ENCODE results near the gene CLRN1.

Gene CLRN1

DNA sequence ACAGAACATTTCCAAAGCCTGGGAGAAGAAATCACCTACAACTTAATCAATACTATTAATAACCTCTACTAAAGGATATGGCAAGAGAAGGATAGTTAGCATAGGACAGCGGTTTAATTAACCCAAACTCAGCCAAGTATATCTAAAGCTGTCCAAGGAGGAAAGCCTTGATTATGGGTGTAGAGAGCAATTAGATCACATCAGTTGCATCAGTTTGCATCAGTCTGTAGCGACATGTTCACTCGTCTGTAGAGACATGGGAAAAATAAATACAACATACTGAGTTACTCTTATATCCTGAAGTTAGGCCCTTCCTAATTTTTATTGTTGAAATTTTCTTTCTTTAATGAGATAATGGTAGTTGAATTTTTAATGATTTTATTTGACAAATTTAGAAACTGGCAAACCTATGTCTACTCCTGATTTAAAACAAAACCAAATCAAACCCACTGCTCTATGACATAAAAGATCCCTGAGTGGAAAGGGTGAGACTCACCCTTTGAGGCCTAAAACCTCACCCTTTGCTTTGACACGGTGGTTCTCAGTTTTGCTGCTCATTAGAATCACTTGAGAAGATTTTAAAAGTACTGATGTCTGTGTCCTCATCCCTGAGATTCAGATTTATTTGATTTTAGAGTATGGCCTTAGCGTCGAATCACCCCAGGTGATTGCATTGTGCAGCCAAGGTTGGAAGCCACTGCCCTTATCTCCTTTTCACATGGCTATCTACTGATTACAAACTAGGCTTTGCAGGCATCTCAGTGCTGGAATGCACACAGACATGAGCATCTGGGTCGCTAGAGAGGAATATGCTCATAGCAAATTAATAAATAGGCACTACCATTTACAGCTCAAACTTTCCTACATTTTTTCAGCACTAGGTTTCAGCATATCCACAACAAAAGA, 2.8 kb upstream of the CLRN1 start:
- DNase-seq: no peak

DNA sequence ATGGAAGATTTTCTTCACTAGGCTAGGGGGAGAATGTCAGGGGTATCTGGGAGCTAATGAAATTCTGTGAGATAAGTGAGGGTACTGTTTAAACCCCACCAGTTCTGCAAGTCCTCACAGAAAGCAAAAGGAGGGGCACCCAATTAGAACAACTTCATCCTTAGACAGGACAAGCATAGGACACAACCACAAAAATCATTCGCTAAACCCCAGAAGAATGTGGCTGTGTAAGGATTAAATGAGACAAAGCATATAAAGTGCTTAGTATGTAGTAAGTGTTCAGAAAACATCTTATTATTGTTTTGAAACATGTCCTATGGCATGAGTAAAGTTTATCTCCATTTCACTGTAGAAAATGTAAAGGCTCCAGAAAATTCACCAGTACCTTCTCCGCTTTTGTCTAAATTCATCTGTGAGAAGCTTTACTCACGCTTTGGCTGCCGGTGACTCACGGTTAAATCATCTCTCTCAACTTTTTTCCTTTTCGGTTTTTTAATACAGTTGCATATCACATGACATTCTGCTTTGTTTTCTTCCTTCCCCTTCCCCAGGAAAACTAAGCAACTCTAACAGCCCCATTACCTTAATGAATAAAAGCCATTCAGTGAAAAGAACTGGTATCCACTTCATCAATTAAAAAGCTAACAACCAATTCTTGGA, 1.7 kb downstream of the CLRN1 start:
- DNase-seq: no peak

DNA sequence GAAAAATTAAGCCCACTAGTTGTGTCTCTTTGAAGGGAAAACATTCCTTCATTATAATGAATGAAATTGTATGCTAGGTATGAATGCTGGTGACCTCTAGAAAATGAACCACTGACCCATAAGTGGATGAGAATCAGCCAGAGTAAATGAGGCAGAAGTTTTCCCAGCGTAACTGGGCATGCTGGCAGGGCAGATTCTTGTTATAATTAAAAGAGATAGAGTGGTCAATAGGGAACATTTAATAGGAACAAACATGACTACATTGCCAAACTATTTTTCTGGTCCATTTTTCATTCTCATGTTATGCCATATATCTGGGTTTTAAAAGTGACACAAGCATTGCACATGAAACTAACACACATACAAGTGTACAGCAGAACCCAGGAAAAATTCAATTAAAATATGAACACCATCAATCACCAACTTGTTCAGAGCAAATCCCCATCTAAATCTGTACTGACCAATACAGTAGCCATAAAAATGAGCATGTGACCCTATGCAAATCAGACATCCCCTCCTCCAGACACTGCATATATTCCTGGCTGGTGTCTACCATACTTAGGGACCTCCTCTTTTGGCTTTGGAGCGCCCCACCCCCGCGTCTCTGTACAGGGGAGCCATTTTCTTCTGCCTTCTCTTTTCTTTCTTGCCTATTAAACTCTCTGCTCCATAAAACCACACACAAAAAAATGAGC, 4.0 kb downstream of the CLRN1 start:
- no peak for DNase-seq

- no peak for DNase-seq
These were observed 7.1 kb downstream of the CLRN1 start for GRCh38 chr3:150965436-150965835.

- DNase-seq: no peak
These were observed 10.6 kb downstream of the CLRN1 start for GRCh38 chr3:150961949-150962348.

GRCh38 chr3:150960708-150961684, 11.5 kb downstream of the CLRN1 start:
- DNase-seq: no peak

- no peak for DNase-seq
These were observed 13.8 kb downstream of the CLRN1 start for GRCh38 chr3:150958683-150959082.

GRCh38 chr3:150956376-150956775, 16.2 kb downstream of the CLRN1 start:
- no peak for DNase-seq

GRCh38 chr3:150951923-150952322, 20.6 kb downstream of the CLRN1 start:
- no peak for DNase-seq

DNA sequence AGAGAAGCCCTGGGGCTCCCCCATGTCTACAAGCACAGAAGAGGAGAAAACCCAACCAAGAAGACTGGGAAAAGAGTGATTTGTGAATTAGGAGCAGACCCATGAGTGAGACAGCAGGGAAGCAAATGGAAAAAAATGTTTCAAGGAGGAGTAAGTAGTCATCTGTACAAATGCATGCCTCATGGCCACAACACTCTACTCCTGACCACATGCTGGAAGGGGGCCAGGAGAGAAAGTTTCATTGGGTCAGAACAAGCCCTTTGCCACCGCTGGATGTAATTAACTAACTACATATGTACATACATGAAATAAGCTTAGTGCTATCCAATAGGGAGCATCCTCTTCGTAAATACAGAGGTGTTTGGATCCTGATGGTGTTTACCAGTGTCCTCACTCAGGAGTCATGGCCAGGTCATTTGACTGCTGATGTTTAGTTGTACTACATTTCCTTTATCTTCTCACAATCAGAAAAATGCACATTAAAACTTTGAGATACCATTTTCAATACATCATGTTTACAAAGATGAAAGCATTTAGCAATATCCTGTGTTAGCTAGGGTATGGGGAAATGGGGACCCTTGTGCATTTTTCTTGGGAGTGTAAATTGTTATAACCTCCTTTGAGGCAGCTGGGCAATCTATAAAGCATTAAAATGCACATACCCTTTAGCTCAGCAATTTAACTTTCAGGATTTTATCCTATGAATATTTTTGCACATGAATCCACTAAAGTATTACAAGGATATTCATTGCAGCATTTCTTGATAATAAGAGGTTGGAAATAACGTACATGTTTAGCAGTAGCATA, 27.1 kb downstream of the CLRN1 start:
- no peak for DNase-seq

- DNase-seq: no peak
These were observed 30.3 kb downstream of the CLRN1 start for GRCh38 chr3:150942221-150942620.

GRCh38 chr3:150936693-150937092, 35.8 kb downstream of the CLRN1 start:
- DNase-seq: no peak

DNA sequence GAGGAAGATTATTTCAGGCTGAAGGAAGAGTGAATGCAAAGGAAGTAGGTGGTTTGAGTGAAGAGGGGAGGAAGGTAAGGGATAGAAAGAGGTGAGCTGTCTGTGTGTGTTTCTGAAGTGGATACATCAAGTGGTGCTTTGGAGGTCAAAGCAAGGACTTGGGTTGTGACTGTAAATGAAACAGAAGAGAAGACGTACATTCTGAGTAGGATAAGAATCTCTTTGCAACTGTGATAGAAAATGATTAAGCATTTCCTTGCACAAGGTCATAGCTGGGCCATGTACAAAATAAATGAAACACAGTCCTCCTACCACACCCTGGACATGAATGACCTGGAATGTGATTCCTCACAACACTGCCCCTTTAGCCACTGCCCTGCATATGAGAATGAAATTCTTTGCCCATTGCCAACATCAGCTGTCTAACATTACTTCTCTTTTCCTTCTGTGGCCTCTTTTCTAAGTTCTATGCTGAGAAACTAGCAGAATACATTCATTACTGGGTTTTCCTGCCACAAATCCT, 39.0 kb downstream of the CLRN1 start:
- no peak for DNase-seq

- DNase-seq: no peak
These were observed 40.8 kb downstream of the CLRN1 start for GRCh38 chr3:150931745-150932144.

DNA sequence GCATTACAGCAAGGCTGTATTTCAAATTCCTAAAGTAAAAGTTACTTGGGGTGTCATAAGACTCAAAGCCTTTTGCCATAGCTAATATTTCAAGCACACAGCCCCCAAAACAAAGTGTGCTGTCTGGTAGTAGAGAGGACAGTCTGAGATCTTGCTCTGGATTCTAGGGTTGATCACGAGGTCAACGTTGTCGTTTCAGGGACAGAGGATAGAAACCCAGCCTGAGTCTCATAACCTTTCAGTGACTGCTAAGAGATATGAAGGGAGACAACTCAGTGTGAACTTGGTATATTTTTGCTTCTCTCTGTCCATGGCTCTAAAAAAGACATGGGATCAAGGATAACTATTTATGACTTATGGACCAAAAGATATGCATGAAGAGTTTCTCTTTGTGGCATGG, 41.7 kb downstream of the CLRN1 start:
- DNase-seq: no peak

- no peak for DNase-seq
These were observed 44.3 kb downstream of the CLRN1 start for GRCh38 chr3:150928234-150928633.

- DNase-seq: no peak
These were observed 46.2 kb downstream of the CLRN1 start for GRCh38 chr3:150926328-150926727.

- no peak for DNase-seq
These were observed 46.8 kb downstream of the CLRN1 start for GRCh38 chr3:150925751-150926201.

DNA sequence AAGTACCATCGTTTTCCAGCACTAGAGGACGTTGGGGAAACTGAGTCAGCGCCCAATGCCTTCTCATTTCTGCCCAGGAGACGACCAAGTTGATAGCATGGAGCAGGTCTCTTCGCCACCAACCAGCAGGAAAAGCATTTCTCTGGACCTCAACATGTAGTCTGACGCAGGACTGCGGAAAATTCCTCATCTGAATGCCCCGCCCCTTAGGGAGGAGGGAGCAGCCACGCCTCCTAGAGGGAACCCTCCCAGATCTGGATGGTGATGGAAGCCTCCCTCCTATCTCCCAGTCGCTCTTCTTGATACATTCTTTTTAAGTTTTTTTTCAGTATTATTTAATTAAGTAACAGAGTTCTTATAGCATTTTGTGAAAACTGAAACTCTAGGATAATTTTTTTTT, 49.9 kb downstream of the CLRN1 start:
- DNase-seq: no peak

GRCh38 chr3:150921209-150921608, 51.3 kb downstream of the CLRN1 start:
- no peak for DNase-seq

DNA sequence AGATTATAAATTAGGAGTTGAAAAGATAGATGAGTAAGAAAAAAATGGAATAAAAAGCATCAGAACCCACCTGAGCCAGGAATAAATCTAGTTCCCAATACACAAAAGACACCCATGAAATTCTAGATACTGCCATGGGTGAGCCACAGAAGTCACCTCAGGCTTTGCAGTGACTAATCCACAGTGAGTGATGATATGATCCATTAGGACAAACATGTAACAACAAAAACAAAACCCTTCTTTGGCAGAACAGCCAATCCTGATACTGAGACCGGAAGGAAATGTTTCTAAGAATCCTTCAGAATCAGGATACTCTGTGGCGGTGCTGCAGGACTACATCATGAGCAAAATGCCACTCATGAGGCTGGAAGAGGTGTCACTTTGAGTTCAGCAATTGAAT, 52.3 kb downstream of the CLRN1 start:
- DNase-seq: no peak
